Measurements from ENCODE around the gene TENM3. TPM values are rescaled to one million over a fixed set of nuclear protein-coding genes. Genes with fewer than 3 reads are reported as not detected.

Gene TENM3
- total RNA-seq, 1 experiment from 2014 or later: 0.87 TPM

- H3K36me3 ChIP-seq (ENCODE audit: low read depth, low read length): no peaks in the 10 kb centered on the region
- POLR2A ChIA-PET (ENCODE audit: unreplicated experiment): no interaction called here
- intact Hi-C loops (cut with micrococcal nuclease): loop anchor here (10.0 kb wide), 1 partner anchor 157 kb away; no protein-coding TSS in a partner anchor
- ATAC-seq (no peak), DNase-seq (no peak)
- no peaks in the 10 kb centered on the region for H3K27me3 ChIP-seq (ENCODE audit: low read length)
- no TSS peak for BruUV-seq (replicated peaks)
- no peaks in the 10 kb centered on the region for H3K9me2 ChIP-seq (replicated peaks; ENCODE audit: low read length)
- H4K20me1 ChIP-seq (ENCODE audit: low read length): no peaks in the 10 kb centered on the region
- H3K27ac ChIP-seq (ENCODE audit: low read length): no peak overlapping the region
- H3F3A ChIP-seq (ENCODE audit: low read length, unreplicated experiment): no peaks in the 10 kb centered on the region
- no peak for TF ChIP-seq EZH2 (IDR thresholded peaks at IDR 0.05; ENCODE audit: low read length, unreplicated experiment)
- TF ChIP-seq EZH2phosphoT487 (IDR thresholded peaks at IDR 0.05; ENCODE audit: borderline replicate concordance, low read length): no peak
- no peak for TF ChIP-seq CTCF (conservative IDR thresholded peaks at IDR 0.05; ENCODE audit: low read depth, low read length)
- H3K4me1 ChIP-seq (ENCODE audit: insufficient read depth, low read length): no peaks in the 10 kb centered on the region
- H3K4me2 ChIP-seq (ENCODE audit: low read length): no peak overlapping the region
- CTCF ChIA-PET: no interaction called here
- H3K79me2 ChIP-seq (ENCODE audit: low read length): no peaks in the 10 kb centered on the region
- H3K9ac ChIP-seq (ENCODE audit: low read length): no peak overlapping the region
- no peak overlapping the region for H3K4me3 ChIP-seq (ENCODE audit: low read length)
- H3K9me3 ChIP-seq (ENCODE audit: low read length): no peaks in the 10 kb centered on the region
- no peak overlapping the region for H2AFZ ChIP-seq (ENCODE audit: low read length)
These were observed 558.4 kb downstream of the TENM3 start for GRCh38 chr4:182801636-182802035.

GRCh38 chr4:182802621-182803020, 559.4 kb downstream of the TENM3 start:
- Histone ChIP-seq H3K9me2 (replicated peaks; ENCODE audit: low read length) (no peaks in the 10 kb centered on the region), H3K79me2 (ENCODE audit: low read length) (no peaks in the 10 kb centered on the region), H3K4me1 (ENCODE audit: insufficient read depth, low read length) (no peaks in the 10 kb centered on the region), H3K4me3 (ENCODE audit: low read length) (no peak overlapping the region), H3K9ac (ENCODE audit: low read length) (no peak overlapping the region), H4K20me1 (ENCODE audit: low read length) (no peaks in the 10 kb centered on the region), H3K27ac (ENCODE audit: low read length) (no peak overlapping the region), H3K27me3 (ENCODE audit: low read length) (no peaks in the 10 kb centered on the region), H3K4me2 (ENCODE audit: low read length) (no peak overlapping the region), H3K9me3 (ENCODE audit: low read length) (no peaks in the 10 kb centered on the region), H3K36me3 (ENCODE audit: low read depth, low read length) (no peaks in the 10 kb centered on the region), H2AFZ (ENCODE audit: low read length) (no peak overlapping the region), H3F3A (ENCODE audit: low read length, unreplicated experiment) (no peaks in the 10 kb centered on the region)
- DNase-seq: no peak
- ATAC-seq: no peak
- no TSS peak for BruUV-seq (replicated peaks)
- TF ChIP-seq EZH2phosphoT487 (IDR thresholded peaks at IDR 0.05; ENCODE audit: borderline replicate concordance, low read length): no peak
- no peak for TF ChIP-seq CTCF (conservative IDR thresholded peaks at IDR 0.05; ENCODE audit: low read depth, low read length)
- no peak for TF ChIP-seq EZH2 (IDR thresholded peaks at IDR 0.05; ENCODE audit: low read length, unreplicated experiment)
- ChIA-PET POLR2A (ENCODE audit: unreplicated experiment) (no interaction called here), CTCF (no interaction called here)
- intact Hi-C loops (cut with micrococcal nuclease): loop anchor here (10.0 kb wide), 1 partner anchor 158 kb away; no protein-coding TSS in a partner anchor

- no peak overlapping the region for H2AFZ ChIP-seq (ENCODE audit: low read length)
- H3K4me3 ChIP-seq (ENCODE audit: low read length): no peak overlapping the region
- H3K36me3 ChIP-seq (ENCODE audit: low read depth, low read length): no peaks in the 10 kb centered on the region
- H3K27me3 ChIP-seq (ENCODE audit: low read length): no peaks in the 10 kb centered on the region
- no peaks in the 10 kb centered on the region for H3K79me2 ChIP-seq (ENCODE audit: low read length)
- ChIA-PET CTCF (no interaction called here), POLR2A (ENCODE audit: unreplicated experiment) (no interaction called here)
- no peak overlapping the region for H3K27ac ChIP-seq (ENCODE audit: low read length)
- H4K20me1 ChIP-seq (ENCODE audit: low read length): no peaks in the 10 kb centered on the region
- H3K4me2 ChIP-seq (ENCODE audit: low read length): no peak overlapping the region
- H3K9ac ChIP-seq (ENCODE audit: low read length): no peak overlapping the region
- intact Hi-C loops (cut with micrococcal nuclease): loop anchor here (10.0 kb wide), 1 partner anchor 158 kb away; no protein-coding TSS in a partner anchor
- no peaks in the 10 kb centered on the region for H3K9me3 ChIP-seq (ENCODE audit: low read length)
- no peaks in the 10 kb centered on the region for H3F3A ChIP-seq (ENCODE audit: low read length, unreplicated experiment)
- ATAC-seq: no peak
- BruUV-seq (replicated peaks): no TSS peak
- no peaks in the 10 kb centered on the region for H3K4me1 ChIP-seq (ENCODE audit: insufficient read depth, low read length)
- no peak for TF ChIP-seq EZH2 (IDR thresholded peaks at IDR 0.05; ENCODE audit: low read length, unreplicated experiment)
- TF ChIP-seq EZH2phosphoT487 (IDR thresholded peaks at IDR 0.05; ENCODE audit: borderline replicate concordance, low read length): no peak
- no peak for TF ChIP-seq CTCF (conservative IDR thresholded peaks at IDR 0.05; ENCODE audit: low read depth, low read length)
- no peaks in the 10 kb centered on the region for H3K9me2 ChIP-seq (replicated peaks; ENCODE audit: low read length)
- no peak for DNase-seq
These were observed 560.0 kb downstream of the TENM3 start for GRCh38 chr4:182803235-182803634.
